AG04449 (cell line): Measurements from ENCODE around the gene COL19A1.

ENCODE experiments used
- CTCF ChIA-PET: fragments of 350-600 bp; formaldehyde crosslinking; extraction: SDS; loops from one replicate; lab custom pipeline; 2021; ENCODE audit warnings: antibody characterized with exemption; lab: Yijun Ruan, JAX
- POLR2A ChIA-PET: fragments of 400-600, 350-600 bp; formaldehyde crosslinking; extraction: SDS; loops from one replicate; lab custom pipeline; 2020; ENCODE audit warnings: antibody characterized with exemption, inconsistent platforms; lab: Yijun Ruan, JAX
- DNase-seq: peaks from one replicate; pipeline ENCODE4 v3.0.0-alpha.2; 2010; ENCODE audit warnings: low read depth, low spot score
- H3K4me3 ChIP-seq: 2 replicates; pipeline ENCODE4 v1.5.1; 2011; ENCODE audit warnings: low read depth, mild to moderate bottlenecking, control low read depth, low read length
- TF ChIP-seq, protein P1 (sequence below): IDR thresholded peaks from one replicate; pipeline ENCODE4 v1.5.1; 2011; ENCODE audit warnings: mild to moderate bottlenecking, moderate library complexity, low read length, control low read depth, inconsistent platforms; ENCODE audit not compliant: insufficient read depth; ENCODE audit errors: missing control alignments

The COL19A1 gene

DNA sequence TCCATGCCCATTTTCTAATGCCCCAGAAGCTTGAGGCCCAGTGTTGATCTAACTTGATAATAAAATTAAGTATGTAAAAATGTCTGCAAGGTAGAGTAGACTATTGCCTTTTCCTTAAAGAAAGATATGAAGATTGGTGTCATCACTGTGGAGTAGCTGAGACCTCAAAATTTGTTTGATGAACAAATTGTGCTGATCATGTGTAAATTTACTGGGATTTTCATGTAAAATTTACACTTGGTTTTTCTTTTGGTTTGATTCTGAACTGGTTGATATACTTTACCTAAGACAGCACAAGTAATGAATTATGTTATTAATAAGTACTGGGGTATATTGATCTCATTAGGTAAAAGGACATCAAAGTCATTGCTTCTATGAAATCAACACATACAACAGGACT, 207.3 kb downstream of the COL19A1 start:
- ChIA-PET CTCF (no interaction called here), POLR2A (no interaction called here)
- no peak for DNase-seq
- no peak overlapping the region for H3K4me3 ChIP-seq
- TF ChIP-seq, protein P1, sequence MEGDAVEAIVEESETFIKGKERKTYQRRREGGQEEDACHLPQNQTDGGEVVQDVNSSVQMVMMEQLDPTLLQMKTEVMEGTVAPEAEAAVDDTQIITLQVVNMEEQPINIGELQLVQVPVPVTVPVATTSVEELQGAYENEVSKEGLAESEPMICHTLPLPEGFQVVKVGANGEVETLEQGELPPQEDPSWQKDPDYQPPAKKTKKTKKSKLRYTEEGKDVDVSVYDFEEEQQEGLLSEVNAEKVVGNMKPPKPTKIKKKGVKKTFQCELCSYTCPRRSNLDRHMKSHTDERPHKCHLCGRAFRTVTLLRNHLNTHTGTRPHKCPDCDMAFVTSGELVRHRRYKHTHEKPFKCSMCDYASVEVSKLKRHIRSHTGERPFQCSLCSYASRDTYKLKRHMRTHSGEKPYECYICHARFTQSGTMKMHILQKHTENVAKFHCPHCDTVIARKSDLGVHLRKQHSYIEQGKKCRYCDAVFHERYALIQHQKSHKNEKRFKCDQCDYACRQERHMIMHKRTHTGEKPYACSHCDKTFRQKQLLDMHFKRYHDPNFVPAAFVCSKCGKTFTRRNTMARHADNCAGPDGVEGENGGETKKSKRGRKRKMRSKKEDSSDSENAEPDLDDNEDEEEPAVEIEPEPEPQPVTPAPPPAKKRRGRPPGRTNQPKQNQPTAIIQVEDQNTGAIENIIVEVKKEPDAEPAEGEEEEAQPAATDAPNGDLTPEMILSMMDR, result no peak

DNA sequence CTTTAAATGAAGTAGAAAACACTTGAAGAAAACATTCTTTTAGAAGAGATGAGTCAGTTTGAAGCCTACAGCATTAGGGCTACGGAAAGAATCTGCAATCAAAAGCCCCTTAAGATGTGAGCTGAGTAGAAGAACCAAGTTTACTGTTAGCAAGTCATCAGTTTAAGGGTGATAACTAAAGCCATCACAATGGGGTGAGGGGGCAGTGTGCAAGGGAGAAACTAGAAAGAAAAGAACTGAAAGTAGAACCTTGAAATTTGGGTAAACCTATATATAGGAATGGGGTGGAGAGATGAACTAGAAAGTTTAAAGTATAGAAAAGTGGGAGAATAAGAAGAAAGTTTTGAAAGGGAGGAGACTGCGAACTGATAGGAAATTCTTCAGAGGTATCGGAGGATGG, 212.9 kb downstream of the COL19A1 start:
- TF ChIP-seq, protein P1, result no peak
- DNase-seq, result no peak
- CTCF ChIA-PET, result no interaction called here
- no peak overlapping the region for H3K4me3 ChIP-seq
- POLR2A ChIA-PET, result no interaction called here

DNA sequence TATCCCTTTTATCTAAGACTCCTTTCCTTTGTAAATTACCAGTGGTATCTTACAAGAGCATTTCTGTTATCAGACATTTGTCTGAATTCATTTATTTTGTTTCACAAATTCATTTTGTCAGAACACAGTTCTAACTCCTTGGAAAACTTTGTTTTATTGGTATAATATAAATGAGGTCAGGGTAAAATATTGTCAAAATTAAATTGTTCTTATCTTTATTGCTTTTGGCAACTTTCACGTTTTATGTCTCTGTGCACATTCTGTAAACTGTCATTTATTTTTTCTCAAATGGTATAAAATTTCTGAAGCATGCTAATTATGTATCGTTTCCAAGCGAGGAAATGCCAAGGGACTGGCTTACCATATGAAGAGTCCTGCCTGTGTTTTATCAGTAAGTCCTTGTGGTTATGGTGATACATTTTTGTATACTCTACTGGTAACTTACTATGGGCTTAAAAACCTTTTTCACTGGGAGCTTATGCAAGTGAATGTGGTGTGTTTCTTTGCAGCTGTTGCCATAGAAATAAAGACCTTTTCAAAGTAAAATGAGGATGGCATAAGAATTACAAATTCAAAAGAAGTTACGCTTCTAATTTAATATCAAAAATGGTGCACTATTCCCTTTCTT, 214.2 kb downstream of the COL19A1 start:
- ChIA-PET CTCF (no interaction called here), POLR2A (no interaction called here)
- H3K4me3 ChIP-seq, result no peak overlapping the region
- no peak for DNase-seq
- TF ChIP-seq, protein P1, result no peak

DNA sequence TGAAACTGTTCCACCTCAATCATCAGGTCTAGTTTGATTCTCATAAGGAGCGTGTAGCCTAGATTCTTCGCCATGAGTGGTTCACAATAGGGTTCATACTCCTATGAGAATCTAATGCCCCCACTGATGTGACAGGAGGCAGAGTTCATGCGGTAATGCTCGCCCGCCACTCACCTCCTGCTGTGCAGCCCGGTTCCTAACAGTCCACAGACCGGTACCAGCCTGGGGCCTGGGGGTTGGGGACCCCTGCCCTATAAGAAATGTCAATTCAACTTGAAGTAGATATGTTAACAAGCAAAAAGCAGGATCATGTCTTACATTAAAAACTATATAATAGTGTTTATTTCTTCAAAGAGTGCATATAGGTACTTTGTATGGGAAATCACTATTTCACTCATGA, 216.5 kb downstream of the COL19A1 start:
- H3K4me3 ChIP-seq, result no peak overlapping the region
- ChIA-PET POLR2A (no interaction called here), CTCF (no interaction called here)
- TF ChIP-seq, protein P1, result no peak
- DNase-seq, result no peak

DNA sequence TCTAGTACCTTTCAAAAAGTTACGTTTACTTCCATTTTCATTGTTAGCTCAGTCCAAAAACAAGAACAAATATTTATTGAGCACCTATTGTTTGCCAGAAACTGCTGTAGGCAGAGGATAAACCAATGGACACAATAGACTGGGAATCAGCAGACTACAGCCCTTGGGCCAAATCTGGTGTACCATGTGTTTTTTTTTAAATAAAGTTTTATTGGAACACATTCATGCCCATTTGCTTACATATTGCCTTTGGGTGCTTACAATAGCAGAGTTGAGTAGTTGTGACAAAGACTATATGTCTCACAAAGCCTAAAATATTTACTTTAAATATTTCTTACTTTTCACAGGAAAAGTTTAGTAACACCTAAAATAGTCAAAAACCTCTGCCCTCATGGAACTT, 220.4 kb downstream of the COL19A1 start:
- POLR2A ChIA-PET, result no interaction called here
- no peak overlapping the region for H3K4me3 ChIP-seq

DNA sequence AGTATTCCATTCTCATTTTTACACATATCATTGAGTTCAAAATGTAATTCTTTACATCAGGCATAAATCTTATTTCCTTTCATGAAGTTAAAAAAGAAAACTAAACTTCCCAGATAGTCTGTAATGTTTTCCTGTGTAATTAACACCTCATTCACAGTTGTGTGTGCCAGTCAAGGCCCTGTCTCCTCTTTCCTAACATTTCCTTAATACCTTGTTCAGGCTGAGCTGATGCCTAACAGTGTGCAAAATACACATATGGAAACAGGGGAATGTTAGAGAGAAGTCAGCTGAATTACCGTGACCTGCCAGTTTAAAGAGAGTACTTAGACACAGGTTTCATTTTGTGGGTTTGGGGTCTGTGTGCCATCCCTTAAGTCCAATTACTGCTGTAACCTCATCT, 227.8 kb downstream of the COL19A1 start:
- CTCF ChIA-PET, result no interaction called here
- no peak overlapping the region for H3K4me3 ChIP-seq
- no peak for DNase-seq
- TF ChIP-seq, protein P1, result no peak
- POLR2A ChIA-PET, result no interaction called here

More for the DNA sequence above, 220.4 kb downstream of the COL19A1 start:
- TF ChIP-seq, protein P1, result no peak
- CTCF ChIA-PET, result no interaction called here
- DNase-seq, result no peak
